UCSD-AML1 (cell line): ENCODE data around the gene MBOAT7.

Experiments used
- DNase-seq: peaks from one replicate; lab custom pipeline; 2025; ENCODE audit not compliant: unreplicated experiment; lab: John Stamatoyannopoulos, UW

The MBOAT7 gene

GRCh38 chr19:54164369-54165068 is 24.9 kb downstream of the MBOAT7 start:
- DNase-seq: peak; percentile 76

GRCh38 chr19:54162884-54163283 is 26.5 kb downstream of the MBOAT7 start:
- no peak for DNase-seq

GRCh38 chr19:54162241-54162805 is 27.1 kb downstream of the MBOAT7 start:
- DNase-seq: peak; percentile 88

GRCh38 chr19:54160854-54161253 is 28.5 kb downstream of the MBOAT7 start:
- no peak for DNase-seq

- no peak for DNase-seq
These were observed 29.1 kb downstream of the MBOAT7 start for GRCh38 chr19:54160182-54160811.

GRCh38 chr19:54159352-54160181 is 29.8 kb downstream of the MBOAT7 start, which contains the start of gene LENG1:
Gene LENG1, minus strand, starts transcription at chr19:54159721. Its CDS starts 26 bp downstream, at chr19:54159695.
- peak; percentile 99 for DNase-seq

- DNase-seq: peak; percentile 47
These were observed 30.5 kb downstream of the MBOAT7 start for GRCh38 chr19:54158812-54159351.

GRCh38 chr19:54156953-54157352 is 32.4 kb downstream of the MBOAT7 start:
- no peak for DNase-seq

- DNase-seq: no peak
These were observed 32.9 kb downstream of the MBOAT7 start for GRCh38 chr19:54156490-54156889.

GRCh38 chr19:54155694-54156093 is 33.7 kb downstream of the MBOAT7 start:
- DNase-seq: no peak

GRCh38 chr19:54154603-54155345 is 34.6 kb downstream of the MBOAT7 start:
- DNase-seq: no peak

GRCh38 chr19:54153731-54154326 is 35.6 kb downstream of the MBOAT7 start:
- DNase-seq: no peak

GRCh38 chr19:54152878-54153524 is 36.4 kb downstream of the MBOAT7 start:
- no peak for DNase-seq

- DNase-seq: no peak
These were observed 37.1 kb downstream of the MBOAT7 start for GRCh38 chr19:54152267-54152666.

- DNase-seq: no peak
These were observed 37.9 kb downstream of the MBOAT7 start for GRCh38 chr19:54151362-54152035.

GRCh38 chr19:54149021-54149812 is 40.2 kb downstream of the MBOAT7 start:
- DNase-seq: no peak

GRCh38 chr19:54148158-54148557 is 41.2 kb downstream of the MBOAT7 start:
- DNase-seq: no peak

GRCh38 chr19:54147676-54148075 is 41.7 kb downstream of the MBOAT7 start:
- DNase-seq: no peak
